Activated T-helper 1 cell treated with anti-CD3 and anti-CD28 coated beads, Interleukin-12 subunit alpha, Interleukin-12 subunit beta, Interleukin-2, Interleukin-4 antibody, amounts not matched to agents 30 ng/mL and 10 ng/mL and 1 ng/mL, durations not matched to agents 14 hours and 24 hours and 36 hours (primary cell): ENCODE data around the gene PIWIL1. TPM values are rescaled to one million over a fixed set of nuclear protein-coding genes. Genes with fewer than 3 reads are reported as not detected.

Experiments used
- DNase-seq: peaks from one replicate; pipeline ENCODE4 v3.0.0; 2021; ENCODE audit warnings: low spot score
- H3K27ac Mint-ChIP-seq: one replicate; pipeline ENCODE4 v1.8.0; 2021; ENCODE audit warnings: mild to moderate bottlenecking, mixed read lengths
- H3K27me3 Mint-ChIP-seq: one replicate; pipeline ENCODE4 v1.8.0; 2022; ENCODE audit warnings: mild to moderate bottlenecking, moderate library complexity, mixed read lengths; ENCODE audit not compliant: insufficient read depth
- H3K36me3 Mint-ChIP-seq: one replicate; pipeline ENCODE4 v1.8.0; 2021; ENCODE audit warnings: low read depth, mixed read lengths
- H3K4me1 Mint-ChIP-seq: one replicate; pipeline ENCODE4 v1.8.0; 2021; ENCODE audit warnings: low read depth, mixed read lengths
- H3K4me3 Mint-ChIP-seq: one replicate; pipeline ENCODE4 v1.8.0; 2021; ENCODE audit warnings: mild to moderate bottlenecking, moderate library complexity, mixed read lengths
- H3K9me3 Mint-ChIP-seq: one replicate; pipeline ENCODE4 v1.8.0; 2021; ENCODE audit warnings: mixed read lengths
- intact Hi-C: fragments of 100-400 bp; cut with micrococcal nuclease; formaldehyde crosslinking; loops from one replicate; pipeline ENCODE4 v1.15.1; 2024
- total RNA-seq: library from RNA; stranded (reverse); gene quantifications from 2 replicates; pipeline ENCODE4 v1.2.3, GENCODE V29; 2022

PIWIL1 gene
- total RNA-seq, 1 donor from 2014 or later: not detected

DNA sequence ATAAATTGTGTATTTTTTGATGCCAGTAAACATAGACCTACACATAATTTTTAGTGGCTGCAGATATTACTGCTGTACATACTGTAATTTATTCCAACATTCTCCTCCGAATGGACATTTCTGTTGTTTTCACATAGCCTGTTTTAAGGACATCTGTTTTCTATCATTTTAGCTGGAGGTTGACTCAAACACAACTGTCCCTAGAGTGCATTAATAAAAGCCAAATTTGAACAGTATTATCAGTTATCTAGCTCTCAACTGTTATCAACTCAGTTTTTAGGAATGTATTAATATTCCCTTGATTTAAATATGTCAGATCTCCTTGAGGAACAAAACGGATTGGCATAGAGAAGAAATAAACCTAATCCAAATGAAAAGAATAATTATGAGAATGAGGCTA is 17.2 kb upstream of the PIWIL1 start:
- intact Hi-C loops: no loop called here
- no peak overlapping the region for H3K27ac Mint-ChIP-seq

DNA sequence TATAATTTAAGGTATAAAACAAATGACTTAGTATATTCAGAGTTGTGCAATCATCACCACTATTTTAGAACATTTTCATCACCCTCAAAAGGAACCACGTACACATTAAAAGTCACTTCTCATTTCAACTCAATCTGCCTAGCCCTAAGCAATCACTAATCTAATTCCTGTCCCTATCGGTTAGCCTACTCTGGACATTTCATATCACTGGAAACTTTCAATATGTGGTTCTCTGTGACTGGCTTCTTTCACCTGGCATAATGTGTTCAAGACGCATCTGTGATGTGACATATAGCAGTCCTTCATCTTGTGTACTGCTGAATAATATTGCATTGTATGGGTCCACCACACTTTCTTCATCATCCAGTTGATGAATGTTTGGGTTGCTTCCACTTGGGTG is 15.4 kb upstream of the PIWIL1 start:
- Mint-ChIP-seq H3K4me1 (no peaks in the 10 kb centered on the region), H3K9me3 (no peaks in the 10 kb centered on the region), H3K36me3 (no peaks in the 10 kb centered on the region), H3K27me3 (peaks cover 4% of the 10 kb centered on the region), H3K27ac (no peak overlapping the region), H3K4me3 (no peak overlapping the region)
- no peak for DNase-seq
- intact Hi-C loops: no loop called here

More for the DNA sequence above, 17.2 kb upstream of the PIWIL1 start:
- Mint-ChIP-seq H3K9me3 (no peaks in the 10 kb centered on the region), H3K36me3 (no peaks in the 10 kb centered on the region), H3K4me1 (no peaks in the 10 kb centered on the region), H3K4me3 (no peak overlapping the region), H3K27me3 (peaks cover 4% of the 10 kb centered on the region)
- DNase-seq: no peak

DNA sequence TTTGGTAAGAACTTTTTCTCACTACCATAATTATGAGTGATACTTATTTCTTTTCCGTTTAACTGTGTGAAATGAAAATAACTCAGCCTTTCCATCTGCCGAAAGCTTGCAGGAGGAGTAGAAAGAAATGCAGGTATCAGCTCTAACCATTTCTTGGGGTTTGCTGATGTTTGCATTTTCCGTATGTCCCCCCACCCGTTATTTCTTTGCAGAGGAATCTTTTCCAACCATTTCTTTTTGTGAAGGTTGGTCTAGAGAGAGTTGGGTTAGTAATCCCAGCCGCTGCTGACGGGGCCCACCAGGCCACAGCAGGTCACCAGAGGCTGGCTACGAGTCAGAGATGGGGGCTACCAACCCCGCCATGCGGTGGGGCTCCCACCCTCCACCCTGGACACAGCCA is 7.0 kb upstream of the PIWIL1 start:
- Mint-ChIP-seq H3K9me3 (no peaks in the 10 kb centered on the region), H3K27ac (no peak overlapping the region), H3K4me3 (no peak overlapping the region), H3K27me3 (peaks cover 4% of the 10 kb centered on the region), H3K36me3 (no peaks in the 10 kb centered on the region), H3K4me1 (no peaks in the 10 kb centered on the region)
- intact Hi-C loops: no loop called here
- DNase-seq: no peak

DNA sequence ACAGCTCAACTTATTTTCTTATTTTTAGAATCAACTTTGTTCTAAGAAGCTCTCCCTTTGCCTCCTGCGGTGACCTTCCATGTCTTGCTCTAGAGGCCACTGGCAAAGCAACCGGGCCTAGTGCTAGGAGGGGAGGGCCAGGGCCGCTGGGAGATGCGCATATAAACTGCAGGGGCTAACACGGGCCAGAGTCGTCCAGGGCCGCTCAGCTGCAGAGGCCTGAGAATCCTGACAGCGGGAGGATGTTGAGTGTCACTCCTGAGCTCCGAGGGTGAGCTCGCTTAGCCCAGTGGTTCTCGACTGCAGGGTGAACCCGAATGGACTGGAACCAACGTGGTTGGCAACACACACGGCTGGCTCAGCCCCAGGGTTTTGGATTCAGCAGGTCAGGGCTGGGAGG is 6.5 kb upstream of the PIWIL1 start:
- intact Hi-C loops: no loop called here
- no peaks in the 10 kb centered on the region for H3K36me3 Mint-ChIP-seq

DNA sequence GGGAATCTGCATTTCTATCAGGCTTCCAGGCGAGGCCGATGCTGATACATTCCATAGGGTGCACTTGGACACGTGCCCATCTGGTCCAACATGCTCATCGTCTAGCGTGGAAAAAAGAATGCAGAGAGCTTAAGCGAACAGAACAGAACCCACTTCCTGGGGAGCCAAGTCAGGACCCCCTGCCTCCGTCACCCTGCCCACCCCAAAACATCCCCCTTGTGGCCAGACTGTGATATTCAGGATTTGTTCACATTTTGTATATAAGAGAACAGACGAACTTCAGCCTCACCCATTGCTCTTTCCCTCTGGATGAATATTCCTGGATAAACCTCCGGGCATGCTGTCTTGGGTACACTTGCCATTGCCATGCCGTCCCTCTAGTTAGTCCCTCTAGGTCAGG is 4.3 kb upstream of the PIWIL1 start:
- Mint-ChIP-seq H3K4me1 (no peaks in the 10 kb centered on the region), H3K9me3 (no peaks in the 10 kb centered on the region), H3K4me3 (no peak overlapping the region), H3K27ac (no peak overlapping the region), H3K36me3 (no peaks in the 10 kb centered on the region), H3K27me3 (peaks cover 4% of the 10 kb centered on the region)
- intact Hi-C loops: no loop called here
- DNase-seq: no peak

More for the DNA sequence above, 6.5 kb upstream of the PIWIL1 start:
- Mint-ChIP-seq H3K9me3 (no peaks in the 10 kb centered on the region), H3K4me3 (no peak overlapping the region), H3K27me3 (peaks cover 4% of the 10 kb centered on the region), H3K4me1 (no peaks in the 10 kb centered on the region), H3K27ac (no peak overlapping the region)
- no peak for DNase-seq

DNA sequence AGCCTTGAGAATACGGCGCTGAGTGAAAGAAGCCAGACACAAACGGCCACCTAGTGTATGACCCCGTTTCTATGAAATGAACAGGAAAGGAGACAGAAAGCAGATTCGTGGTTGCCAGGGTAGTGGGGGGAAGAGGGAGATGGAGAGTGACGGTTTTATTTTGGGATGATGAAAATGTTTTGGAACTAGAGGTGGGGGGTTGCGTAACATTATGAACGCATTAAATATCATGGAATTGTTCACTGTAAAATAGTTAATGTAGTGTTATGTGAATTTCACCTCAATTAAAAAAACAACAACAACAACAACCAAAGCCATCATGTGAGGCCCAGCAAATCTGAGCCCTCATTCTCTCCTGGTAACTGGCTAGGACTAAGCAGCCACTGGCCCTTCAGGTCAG is 3.3 kb upstream of the PIWIL1 start:
- Mint-ChIP-seq H3K4me3 (no peak overlapping the region), H3K4me1 (no peaks in the 10 kb centered on the region), H3K9me3 (no peaks in the 10 kb centered on the region), H3K27me3 (peaks cover 4% of the 10 kb centered on the region), H3K27ac (no peak overlapping the region), H3K36me3 (no peaks in the 10 kb centered on the region)
- no peak for DNase-seq
- intact Hi-C loops: no loop called here

DNA sequence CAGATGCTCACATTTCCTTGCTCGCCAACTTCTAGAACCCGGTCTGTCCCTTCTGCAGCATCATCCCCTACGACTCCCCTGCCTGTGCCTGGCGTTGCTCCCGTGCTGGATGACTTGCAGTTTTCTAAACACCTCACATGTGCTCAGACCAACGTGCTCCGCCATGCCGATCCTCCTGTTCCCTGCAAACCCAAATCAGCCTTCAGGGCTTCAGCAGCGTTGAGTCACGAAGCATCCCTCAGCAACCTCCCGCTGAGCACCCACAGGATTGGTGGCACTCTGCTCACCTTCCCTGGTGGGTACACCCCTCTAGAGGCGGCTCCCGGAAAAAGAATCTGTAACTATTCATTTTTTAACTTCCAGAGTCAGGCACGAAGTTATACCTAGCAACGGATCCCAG is 2.8 kb upstream of the PIWIL1 start:
- Mint-ChIP-seq H3K4me3 (no peak overlapping the region), H3K9me3 (no peaks in the 10 kb centered on the region), H3K36me3 (no peaks in the 10 kb centered on the region), H3K4me1 (no peaks in the 10 kb centered on the region), H3K27me3 (peaks cover 4% of the 10 kb centered on the region), H3K27ac (no peak overlapping the region)
- intact Hi-C loops: loop anchor here (1.0 kb wide), 3 partner anchors 293 to 309 kb away; no protein-coding TSS in a partner anchor
- DNase-seq: no peak

DNA sequence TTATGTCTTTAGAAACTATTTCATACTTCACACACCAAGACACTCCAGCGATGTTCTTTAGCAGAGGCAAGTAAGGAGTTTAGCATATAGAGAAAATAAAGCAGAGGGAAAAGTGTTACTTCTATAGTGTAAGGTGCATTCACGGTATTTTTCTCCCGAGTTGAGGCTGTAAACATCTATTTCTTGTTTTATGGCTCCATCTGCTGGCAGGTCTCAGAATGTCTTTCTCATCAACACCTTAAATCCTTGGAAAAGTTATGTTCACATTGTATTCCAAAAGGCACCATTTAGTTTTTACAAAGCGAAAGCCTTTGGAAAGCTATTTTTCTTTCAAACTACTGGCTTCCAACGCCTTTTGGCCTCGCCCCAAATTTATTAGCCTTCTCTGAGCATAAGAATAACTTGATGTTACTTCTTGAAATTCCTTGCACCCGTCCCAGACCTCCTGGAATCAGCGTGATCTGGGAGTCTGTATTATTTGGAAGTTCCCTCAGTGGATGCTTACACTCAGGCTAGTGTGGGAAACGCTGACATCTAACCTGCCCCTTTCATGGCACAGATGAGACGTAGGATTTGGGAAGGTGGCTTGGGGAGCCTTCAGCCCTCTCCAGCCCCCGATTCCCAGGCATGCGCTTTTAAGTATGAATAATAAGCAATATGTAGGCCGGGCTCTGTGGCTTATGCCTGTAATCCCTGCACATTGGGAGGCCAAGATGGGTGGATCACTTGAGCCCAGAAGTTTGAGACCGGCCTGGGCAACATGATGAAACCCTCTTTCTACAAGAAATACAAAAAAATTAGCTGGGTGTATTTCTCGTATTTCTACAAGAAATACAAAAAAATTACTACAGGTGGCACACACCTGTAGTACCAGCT is 1.9 kb upstream of the PIWIL1 start:
- peaks cover 4% of the 10 kb centered on the region for H3K27me3 Mint-ChIP-seq
- H3K36me3 Mint-ChIP-seq: no peaks in the 10 kb centered on the region
- H3K27ac Mint-ChIP-seq: no peak overlapping the region
- no peak overlapping the region for H3K4me3 Mint-ChIP-seq
- no peaks in the 10 kb centered on the region for H3K9me3 Mint-ChIP-seq
- H3K4me1 Mint-ChIP-seq: no peaks in the 10 kb centered on the region
- DNase-seq: no peak
- intact Hi-C loops: loop anchor here (1.0 kb wide), 3 partner anchors 293 to 309 kb away; no protein-coding TSS in a partner anchor

DNA sequence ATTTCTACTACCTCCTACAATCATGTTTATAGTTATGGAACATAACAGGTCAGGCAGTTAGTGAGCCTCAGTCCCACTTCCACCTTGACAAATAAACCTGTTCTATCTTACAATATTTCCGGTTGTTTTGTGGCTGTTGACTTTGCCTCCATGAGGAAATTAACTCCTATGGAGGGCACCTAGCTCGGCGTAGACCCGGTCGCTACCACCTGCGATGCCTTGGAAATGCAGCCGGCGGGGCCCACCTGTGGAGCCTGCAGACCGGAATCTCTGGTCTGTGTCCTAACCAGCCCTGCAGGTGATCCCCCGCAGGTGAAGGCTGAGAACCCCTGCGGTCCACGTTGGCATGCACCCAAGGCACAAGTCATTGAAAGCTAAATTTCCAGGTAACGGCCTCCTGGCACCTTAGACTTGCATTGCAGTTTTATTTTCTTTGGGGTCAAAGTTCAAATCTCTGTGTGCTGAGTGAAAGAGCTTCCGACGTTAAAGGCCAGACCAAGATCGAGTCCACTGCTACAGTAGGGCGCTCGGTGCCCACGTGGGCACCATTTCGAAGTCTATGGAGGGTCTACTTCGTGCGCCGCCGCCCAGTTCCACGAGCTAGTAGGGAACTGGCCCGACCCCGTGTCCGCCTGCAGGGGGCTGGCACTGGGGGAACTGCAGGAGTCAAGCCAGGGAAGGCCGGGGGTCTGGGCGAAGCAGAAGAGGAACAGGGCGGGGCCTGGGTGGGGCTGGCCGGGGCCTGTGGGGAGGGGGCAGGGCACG is 782 bp upstream of the PIWIL1 start:
- no peak overlapping the region for H3K27ac Mint-ChIP-seq
- no peaks in the 10 kb centered on the region for H3K4me1 Mint-ChIP-seq
- no peaks in the 10 kb centered on the region for H3K36me3 Mint-ChIP-seq
- no peaks in the 10 kb centered on the region for H3K9me3 Mint-ChIP-seq
- H3K4me3 Mint-ChIP-seq: no peak overlapping the region
- intact Hi-C loops: no loop called here
- H3K27me3 Mint-ChIP-seq: peaks cover 8% of the 10 kb centered on the region
- DNase-seq: no peak

DNA sequence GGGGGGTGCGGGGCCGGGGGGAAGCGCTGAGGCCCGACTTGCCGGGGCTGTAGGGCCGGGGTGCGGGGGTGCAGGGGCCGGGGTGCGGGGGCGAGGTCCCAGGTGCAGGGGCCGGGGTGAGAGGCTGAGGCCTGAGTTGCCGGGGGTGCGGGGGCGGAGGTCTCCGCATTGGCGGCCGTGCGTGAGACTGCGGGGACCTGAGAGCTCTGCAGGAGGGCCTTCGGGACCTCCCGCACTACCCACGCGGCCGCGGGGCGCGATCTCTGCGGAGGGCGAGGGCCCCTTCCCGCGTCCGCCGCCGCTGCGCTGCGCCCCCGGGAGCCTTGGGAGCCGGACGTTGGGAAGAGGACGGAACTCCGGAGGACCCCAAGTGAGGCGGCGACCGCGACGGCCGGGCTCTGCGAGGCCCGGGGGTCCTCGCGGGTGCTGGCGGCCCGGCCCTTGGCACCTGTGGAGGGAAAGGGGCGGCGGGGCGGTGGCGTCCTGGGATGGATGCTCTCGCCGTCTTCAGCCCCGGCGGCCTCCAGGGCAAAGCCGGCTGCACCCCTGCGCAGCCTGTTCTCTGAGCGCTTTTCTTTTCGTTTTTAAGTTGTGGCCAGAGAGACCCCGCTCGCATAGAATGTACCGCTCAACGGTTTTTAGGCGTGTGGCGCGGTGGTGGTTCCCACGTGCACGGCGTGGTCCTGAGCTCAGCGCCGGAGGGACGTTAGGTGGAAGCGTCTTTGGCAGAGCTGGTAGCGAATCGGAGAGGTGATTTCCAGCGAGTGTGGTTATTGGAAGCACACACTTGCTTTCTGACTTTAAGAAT is 1.3 kb downstream of the PIWIL1 start:
- intact Hi-C loops: no loop called here
- DNase-seq: no peak
- Mint-ChIP-seq H3K36me3 (no peaks in the 10 kb centered on the region), H3K9me3 (no peaks in the 10 kb centered on the region), H3K27me3 (peaks cover 12% of the 10 kb centered on the region), H3K4me1 (no peaks in the 10 kb centered on the region), H3K4me3 (no peak overlapping the region), H3K27ac (no peak overlapping the region)

DNA sequence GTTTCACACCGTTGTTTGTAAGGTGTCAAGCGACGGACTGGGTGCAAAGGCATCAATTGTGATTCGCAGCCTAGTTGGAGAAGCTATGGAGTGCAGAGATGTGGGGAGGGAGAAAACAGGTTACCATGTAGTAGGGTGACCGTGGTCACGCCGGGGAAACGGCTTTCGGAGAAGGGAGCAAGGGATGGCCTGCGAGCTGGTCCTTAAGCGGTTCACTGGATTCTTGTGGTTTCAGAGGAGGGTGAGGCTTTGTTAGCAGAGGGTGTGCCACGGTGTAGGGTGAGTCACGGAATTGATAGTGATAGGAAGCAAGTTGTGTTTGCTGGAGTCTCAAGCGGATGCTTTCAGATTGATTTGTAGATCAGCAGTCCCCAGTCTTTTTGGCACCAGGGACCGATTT is 2.3 kb downstream of the PIWIL1 start:
- H3K4me1 Mint-ChIP-seq: no peaks in the 10 kb centered on the region
- no peak overlapping the region for H3K4me3 Mint-ChIP-seq
- no peaks in the 10 kb centered on the region for H3K36me3 Mint-ChIP-seq
- H3K9me3 Mint-ChIP-seq: no peaks in the 10 kb centered on the region
- DNase-seq: no peak
- intact Hi-C loops: no loop called here
- peaks cover 10% of the 10 kb centered on the region for H3K27me3 Mint-ChIP-seq
- no peak overlapping the region for H3K27ac Mint-ChIP-seq

DNA sequence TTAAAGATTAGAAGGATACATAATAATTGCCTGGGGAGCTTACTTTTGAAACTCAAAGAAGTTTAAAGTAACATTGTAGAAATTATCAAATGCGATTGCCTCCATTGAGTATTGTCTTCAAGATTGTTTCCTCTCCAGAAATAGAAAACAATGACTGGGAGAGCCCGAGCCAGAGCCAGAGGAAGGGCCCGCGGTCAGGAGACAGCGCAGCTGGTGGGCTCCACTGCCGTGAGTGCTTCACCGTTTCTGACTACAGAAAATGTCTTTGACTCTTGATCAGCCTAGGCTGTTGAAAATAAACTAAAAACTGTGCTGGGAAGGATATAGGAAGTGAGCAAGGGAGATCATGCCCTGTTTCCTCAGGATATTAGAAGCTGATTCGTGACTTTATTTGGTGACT is 4.8 kb downstream of the PIWIL1 start:
- H3K4me3 Mint-ChIP-seq: no peak overlapping the region
- peaks cover 10% of the 10 kb centered on the region for H3K27me3 Mint-ChIP-seq
- H3K9me3 Mint-ChIP-seq: no peaks in the 10 kb centered on the region
- no peaks in the 10 kb centered on the region for H3K36me3 Mint-ChIP-seq
- no peak for DNase-seq
- no peak overlapping the region for H3K27ac Mint-ChIP-seq
- H3K4me1 Mint-ChIP-seq: no peaks in the 10 kb centered on the region
- intact Hi-C loops: no loop called here

DNA sequence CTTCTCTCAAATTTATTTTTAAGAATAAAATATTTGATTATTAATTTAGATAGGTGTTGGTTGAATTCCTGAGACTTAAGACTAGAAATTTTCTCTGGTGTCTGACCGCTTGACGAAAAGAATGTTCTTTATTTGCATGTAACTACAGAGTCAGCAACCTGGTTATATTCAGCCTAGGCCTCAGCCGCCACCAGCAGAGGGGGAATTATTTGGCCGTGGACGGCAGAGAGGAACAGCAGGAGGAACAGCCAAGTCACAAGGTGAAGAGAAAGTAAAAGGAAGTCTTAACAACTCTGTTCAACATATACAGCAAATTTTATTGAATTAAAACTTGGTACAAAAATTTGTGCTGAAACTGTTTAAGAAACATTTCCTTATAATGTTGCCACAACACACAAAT is 5.2 kb downstream of the PIWIL1 start:
- no peak for DNase-seq
- Mint-ChIP-seq H3K9me3 (no peaks in the 10 kb centered on the region), H3K4me1 (no peaks in the 10 kb centered on the region), H3K27me3 (peaks cover 10% of the 10 kb centered on the region), H3K36me3 (no peaks in the 10 kb centered on the region), H3K4me3 (no peak overlapping the region), H3K27ac (no peak overlapping the region)
- intact Hi-C loops: no loop called here
